Measurements from ENCODE around the gene NDUFS2. TPM values are rescaled to one million over a fixed set of nuclear protein-coding genes. Genes with fewer than 3 reads are reported as not detected.
A peak's percentile ranks its signal among the peaks of the same experiment; 100 is the strongest.

NDUFS2 gene
- total and polyA plus RNA-seq, 8 donors, result 9.9 to 165 (median 82.7) TPM

GRCh38 chr1:161209790-161210409 lies 7.7 kb downstream of the NDUFS2 start:
- intact Hi-C loops (cut with DNase I; ENCODE audit: low total_unique reads), result no loop called here
- Histone ChIP-seq H3K4me3 (no peak overlapping the region), H3K36me3 (peaks cover 59 to 99% (median 94%) of the 10 kb centered on the region in 4 donors), H3K4me1 (peaks cover 7 to 55% (median 35%) of the 10 kb centered on the region in 4 donors), H3K27ac (peak overlapping the region in 3 of 5 donors; percentile 34 to 95 (median 89)), H3K9me3 (no peaks in the 10 kb centered on the region), H3K27me3 (no peaks in the 10 kb centered on the region)
- peak; percentile 80 to 90 for DNase-seq
- WGBS, 5 donors, result 29 to 41% (median 34%) methylated on average over 11 of the region's 11 CpGs
- peak in 5 of 7 experiments; percentile 40 to 94 (median 85) for TF ChIP-seq CTCF (IDR thresholded peaks at IDR 0.05)
- TF ChIP-seq EP300 (IDR thresholded peaks at IDR 0.05), result no peak

GRCh38 chr1:161214369-161214768 lies 12.2 kb downstream of the NDUFS2 start:
- Histone ChIP-seq H3K27me3 (no peaks in the 10 kb centered on the region), H3K4me1 (peaks cover 0 to 23% (median 5%) of the 10 kb centered on the region in 4 donors), H3K36me3 (peaks cover 52 to 69% (median 60%) of the 10 kb centered on the region in 4 donors), H3K4me3 (peak overlapping the region in 1 of 4 donors; percentile 30), H3K9me3 (no peaks in the 10 kb centered on the region), H3K27ac (peak overlapping the region in 4 of 5 donors; percentile 60 to 87 (median 80))
- TF ChIP-seq POLR2A (IDR thresholded peaks at IDR 0.05) (no peak), EP300 (IDR thresholded peaks at IDR 0.05) (no peak), POLR2AphosphoS5 (IDR thresholded peaks at IDR 0.05) (no peak), CTCF (IDR thresholded peaks at IDR 0.05) (no peak)
- intact Hi-C loops (cut with DNase I; ENCODE audit: low total_unique reads), result no loop called here
- DNase-seq, result no peak
- 78 to 94% (median 92%) methylated on average over 9 of the region's 9 CpGs for WGBS, 5 donors

- H3K27ac ChIP-seq, result peak within 1 kb of the TSS in 4 of 5 donors; percentile 60 to 87 (median 80)
- no peaks in the 10 kb centered on the region for H3K27me3 ChIP-seq
- intact Hi-C loops (cut with DNase I; ENCODE audit: low total_unique reads), result no loop called here
- peak within 1 kb of the TSS; percentile 6 to 32 (median 28) for H3K4me3 ChIP-seq
- no peak for DNase-seq
- WGBS, 5 donors, result 71 to 77% (median 74%) methylated on average over 8 to 10 of the region's 10 CpGs
- no peaks in the 10 kb centered on the region for H3K9me3 ChIP-seq
- H3K4me1 ChIP-seq, result peaks cover 0 to 16% (median 1%) of the 10 kb centered on the region in 4 donors
- H3K36me3 ChIP-seq, result peaks cover 46 to 61% (median 53%) of the 10 kb centered on the region in 4 donors
- TF ChIP-seq CTCF (IDR thresholded peaks at IDR 0.05) (no peak), POLR2AphosphoS5 (IDR thresholded peaks at IDR 0.05) (peak in 2 of 3 donors; percentile 34 to 59), EP300 (IDR thresholded peaks at IDR 0.05) (no peak), POLR2A (IDR thresholded peaks at IDR 0.05) (no peak)
Measured at GRCh38 chr1:161215076-161215475, 12.9 kb downstream of the NDUFS2 start, which contains the start of gene FCER1G. Gene FCER1G, plus strand, starts transcription at chr1:161215295. Its CDS starts 27 bp downstream, at chr1:161215322.

- peaks cover 25 to 41% (median 32%) of the 10 kb centered on the region in 4 donors for H3K36me3 ChIP-seq
- intact Hi-C loops (cut with DNase I; ENCODE audit: low total_unique reads), result no loop called here
- 39 to 63% (median 44%) methylated on average over 7 of the region's 7 CpGs for WGBS, 5 donors
- peaks cover 0 to 10% (median 0%) of the 10 kb centered on the region in 4 donors for H3K4me1 ChIP-seq
- no peak for TF ChIP-seq CTCF (IDR thresholded peaks at IDR 0.05)
- TF ChIP-seq POLR2A (IDR thresholded peaks at IDR 0.05), result no peak
- TF ChIP-seq EP300 (IDR thresholded peaks at IDR 0.05), result no peak
- peak in 2 of 3 donors; percentile 49 to 57 for TF ChIP-seq POLR2AphosphoS5 (IDR thresholded peaks at IDR 0.05)
- no peaks in the 10 kb centered on the region for H3K27me3 ChIP-seq
- H3K9me3 ChIP-seq, result no peaks in the 10 kb centered on the region
- H3K4me3 ChIP-seq, result peak overlapping the region in 3 of 4 donors; percentile 26 to 32 (median 31)
- peak overlapping the region; percentile 55 to 87 (median 77) for H3K27ac ChIP-seq
- DNase-seq, result no peak
Measured at GRCh38 chr1:161216945-161217712, 15.0 kb downstream of the NDUFS2 start.

Measured in stomach (tissue), 9 donors.